Esophagus muscularis mucosa (tissue), 4 donors: Measurements from ENCODE around the gene ANK3.

Source experiments
- CTCF ChIP-seq, 3 experiments: fragments of 200-600 bp in 2 of 3; fragments of 450-650 bp in 1 of 3; sonication (generic) in 2 of 3; IDR thresholded peaks; one replicate each; pipeline ENCODE4 v1.5.1; 2017 to 2019; ENCODE audit warnings: antibody characterized with exemption in 3 of 3, mild to moderate bottlenecking in 2 of 3, moderate library complexity in 1 of 3
- EP300 ChIP-seq: sonication (generic); formaldehyde crosslinking; IDR thresholded peaks from one replicate; pipeline ENCODE4 v1.6.1; 2017; ENCODE audit warnings: antibody characterized with exemption
- POLR2A ChIP-seq: fragments of 450-650 bp; IDR thresholded peaks from one replicate; pipeline ENCODE4 v1.6.1; 2017; ENCODE audit warnings: antibody characterized with exemption, moderate library complexity, mild to moderate bottlenecking, low read depth
- POLR2AphosphoS5 ChIP-seq, 2 donors: sonication (generic); formaldehyde crosslinking; IDR thresholded peaks; one replicate each; pipeline ENCODE4 v1.6.1; 2017; ENCODE audit warnings: antibody characterized with exemption in 2 of 2

- TF ChIP-seq CTCF (IDR thresholded peaks at IDR 0.05) (no peak), POLR2A (no peak), POLR2AphosphoS5 (IDR thresholded peaks at IDR 0.05) (no peak), EP300 (no peak)
These were observed 73.6 kb downstream of the ANK3 start for GRCh38 chr10:60316029-60316428.
